Fibroblast of lung (primary cell): ENCODE measurements around the gene OR10A3. TPM values are rescaled to one million over a fixed set of nuclear protein-coding genes. Genes with fewer than 3 reads are reported as not detected.

Experiments used
- DNase-seq, 2 donors: peaks; one replicate each; pipeline versions ENCODE4 v3.0.0 to v3.0.0-alpha.2; 2010; ENCODE audit warnings: low read depth in 2 of 2
- H2AFZ ChIP-seq: 2 replicates; pipeline ENCODE4 v1.5.1; 2012; ENCODE audit warnings: low read length, control low read depth, inconsistent platforms
- H3K27ac ChIP-seq: 2 replicates; pipeline ENCODE4 v1.5.1; 2011; ENCODE audit warnings: low read length, control low read depth; ENCODE audit not compliant: insufficient read depth
- H3K27me3 ChIP-seq: 2 replicates; pipeline ENCODE4 v1.5.1; 2011; ENCODE audit warnings: mild to moderate bottlenecking, low read length; ENCODE audit not compliant: control insufficient read depth, insufficient read depth
- H3K36me3 ChIP-seq: 2 replicates; pipeline ENCODE4 v1.5.1; 2011; ENCODE audit warnings: low read length; ENCODE audit not compliant: control insufficient read depth, insufficient read depth
- H3K4me1 ChIP-seq: 2 replicates; pipeline ENCODE4 v1.5.1; 2011; ENCODE audit warnings: low read length; ENCODE audit not compliant: control insufficient read depth, insufficient read depth; ENCODE audit errors: extremely low read depth
- H3K4me2 ChIP-seq: 2 replicates; pipeline ENCODE4 v1.5.1; 2011; ENCODE audit warnings: low read length, control low read depth; ENCODE audit not compliant: insufficient read depth; ENCODE audit errors: extremely low read depth
- H3K4me3 ChIP-seq, 4 experiments: fragments of 200-600 bp in 1 of 4; sonication (generic) in 1 of 4; replicated peaks in 1 of 4; 2 replicates each; pipeline ENCODE4 v1.5.1; 2011 to 2016; ENCODE audit warnings: low read length in 4 of 4, low read depth in 3 of 4, mild to moderate bottlenecking in 3 of 4, control low read depth in 2 of 4, inconsistent platforms in 1 of 4, mixed read lengths in 1 of 4; ENCODE audit not compliant: insufficient read depth in 1 of 4; ENCODE audit errors: control extremely low read depth in 1 of 4
- H3K79me2 ChIP-seq: 2 replicates; pipeline ENCODE4 v1.5.1; 2012; ENCODE audit warnings: mild to moderate bottlenecking, low read length, inconsistent platforms; ENCODE audit not compliant: control insufficient read depth, insufficient read depth
- H3K9ac ChIP-seq: 2 replicates; pipeline ENCODE4 v1.5.1; 2011; ENCODE audit warnings: mild to moderate bottlenecking, low read length, control low read depth; ENCODE audit not compliant: insufficient read depth
- H3K9me3 ChIP-seq: 2 replicates; pipeline ENCODE4 v1.5.1; 2012; ENCODE audit warnings: low read depth, low read length; ENCODE audit not compliant: control insufficient read depth, insufficient read depth
- H4K20me1 ChIP-seq: 2 replicates; pipeline ENCODE4 v1.5.1; 2011; ENCODE audit warnings: low read length; ENCODE audit not compliant: control insufficient read depth, insufficient read depth; ENCODE audit errors: extremely low read depth
- CTCF ChIP-seq, 2 donors: IDR thresholded peaks in 1 of 2; conservative IDR thresholded peaks in 1 of 2; 1 replicate in 1 of 2; 2 replicates in 1 of 2; pipeline ENCODE4 v1.5.1; 2011 to 2012; ENCODE audit warnings: low read length in 2 of 2, control low read depth in 1 of 2, inconsistent platforms in 1 of 2, low read depth in 1 of 2, mild to moderate bottlenecking in 1 of 2
- EZH2 ChIP-seq: IDR thresholded peaks from 2 replicates; pipeline ENCODE4 v1.5.1; 2012; ENCODE audit warnings: low read length, control low read depth, mild to moderate bottlenecking; ENCODE audit errors: missing control alignments
- polyA plus RNA-seq, 2 donors: library from polyadenylated mRNA; depleted of rRNA in 1 of 2; stranded (reverse) in 1 of 2; unstranded in 1 of 2; fragments of >200 nt; gene quantifications; 2 replicates each; pipeline ENCODE4 v1.2.1, GENCODE V29; 2011 to 2012; ENCODE audit warnings: missing spikeins in 1 of 2
- total RNA-seq: library from RNA; depleted of rRNA; stranded (reverse); fragments of >200 nt; gene quantifications from 2 replicates; pipeline ENCODE4 v1.2.1, GENCODE V29; 2014

OR10A3 gene
- total and polyA plus RNA-seq, 2 donors (not counting 1 experiment from before 2014, with no cell fraction given), result 0.07 to 0.17 TPM

- no peaks in the 10 kb centered on the region for H3K9me3 ChIP-seq
- H3K9ac ChIP-seq, result no peak overlapping the region
- H3K27me3 ChIP-seq, result no peaks in the 10 kb centered on the region
- no peaks in the 10 kb centered on the region for H3K4me1 ChIP-seq
- H4K20me1 ChIP-seq, result no peaks in the 10 kb centered on the region
- no peak for DNase-seq
- TF ChIP-seq EZH2 (no peak), CTCF (conservative IDR thresholded peaks at IDR 0.05 in 1 of 2, IDR thresholded peaks at IDR 0.05 in 1 of 2; ENCODE audit: low read depth in 1 of 2, low read length in 2 of 2) (no peak)
- H3K36me3 ChIP-seq, result no peaks in the 10 kb centered on the region
- H2AFZ ChIP-seq, result no peak overlapping the region
- no peak overlapping the region for H3K4me3 ChIP-seq
- no peak overlapping the region for H3K27ac ChIP-seq
- no peak overlapping the region for H3K4me2 ChIP-seq
- no peaks in the 10 kb centered on the region for H3K79me2 ChIP-seq
These were observed 4.9 kb downstream of the OR10A3 start for GRCh38 chr11:7936615-7937014.

DNA sequence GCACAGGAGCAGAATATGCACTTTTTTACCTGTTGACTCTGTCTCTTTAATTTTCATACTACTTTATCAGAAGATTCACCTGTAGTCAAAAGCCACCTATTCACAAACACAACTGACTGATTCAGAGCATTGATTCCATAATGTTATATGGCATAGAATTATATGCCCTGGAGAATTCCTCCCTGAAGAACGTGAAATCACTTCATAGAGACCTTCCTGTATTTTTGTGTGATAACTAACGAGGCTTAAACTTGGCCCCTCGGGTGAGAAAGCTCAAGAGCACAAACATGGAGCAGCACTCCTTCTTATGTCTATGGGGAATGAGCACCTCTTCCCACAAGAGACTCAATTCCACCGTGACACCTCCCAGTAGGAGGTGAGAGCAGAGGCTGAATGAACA is 10.3 kb downstream of the OR10A3 start, which contains the start of gene OR10A6:
TSS of gene OR10A6 (minus strand) at position 101 of the 400 bp plus-strand sequence. CDS start 2,606 bp downstream, outside the sequence.
- Histone ChIP-seq H3K4me1 (no peaks in the 10 kb centered on the region), H3K79me2 (no peaks in the 10 kb centered on the region), H3K27me3 (no peaks in the 10 kb centered on the region), H2AFZ (no peak within 1 kb of the TSS), H3K36me3 (no peaks in the 10 kb centered on the region), H3K27ac (no peak within 1 kb of the TSS), H3K4me3 (no peak within 1 kb of the TSS), H3K9ac (no peak within 1 kb of the TSS), H3K9me3 (no peaks in the 10 kb centered on the region), H4K20me1 (no peaks in the 10 kb centered on the region), H3K4me2 (no peak within 1 kb of the TSS)
- no peak for DNase-seq
- no peak for TF ChIP-seq EZH2
- no peak for TF ChIP-seq CTCF (conservative IDR thresholded peaks at IDR 0.05 in 1 of 2, IDR thresholded peaks at IDR 0.05 in 1 of 2; ENCODE audit: low read depth in 1 of 2, low read length in 2 of 2)

DNA sequence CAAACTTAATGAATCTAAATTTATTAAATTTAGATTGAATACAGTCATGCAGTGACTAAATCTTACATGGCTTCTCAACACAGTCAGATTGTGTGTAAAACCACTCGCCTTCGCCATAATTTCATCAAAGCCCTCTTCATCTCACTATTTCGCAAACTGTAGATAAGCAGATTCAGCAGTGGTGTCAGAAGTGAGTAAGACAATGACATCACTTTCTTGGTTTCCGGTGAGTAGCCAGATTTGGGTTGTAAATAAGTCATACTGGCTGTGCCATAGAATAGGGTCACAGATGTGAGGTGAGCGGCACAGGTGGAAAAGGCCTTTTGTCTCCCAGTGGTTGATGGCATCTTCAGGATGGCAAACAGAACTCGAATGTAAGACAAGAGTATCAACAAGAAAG is 13.9 kb downstream of the OR10A3 start:
- no peak overlapping the region for H3K9ac ChIP-seq
- H3K4me1 ChIP-seq, result no peaks in the 10 kb centered on the region
- H3K79me2 ChIP-seq, result no peaks in the 10 kb centered on the region
- H4K20me1 ChIP-seq, result no peaks in the 10 kb centered on the region
- H2AFZ ChIP-seq, result no peak overlapping the region
- DNase-seq, result peak in 1 of 2 donors; percentile 22
- H3K4me2 ChIP-seq, result no peak overlapping the region
- no peak overlapping the region for H3K27ac ChIP-seq
- H3K36me3 ChIP-seq, result no peaks in the 10 kb centered on the region
- no peak overlapping the region for H3K4me3 ChIP-seq
- no peaks in the 10 kb centered on the region for H3K27me3 ChIP-seq
- no peak for TF ChIP-seq EZH2
- TF ChIP-seq CTCF (conservative IDR thresholded peaks at IDR 0.05 in 1 of 2, IDR thresholded peaks at IDR 0.05 in 1 of 2; ENCODE audit: low read depth in 1 of 2, low read length in 2 of 2), result no peak
- no peaks in the 10 kb centered on the region for H3K9me3 ChIP-seq
